Fibroblast of mammary gland (primary cell): Measurements from ENCODE around the gene TPST1.

ENCODE experiments used
- DNase-seq: peaks from one replicate; pipeline ENCODE4 v3.0.0-alpha.2; 2010; ENCODE audit warnings: low read depth
- H3K4me3 ChIP-seq: 2 replicates; pipeline ENCODE4 v1.5.1; 2011; ENCODE audit warnings: low read depth, mild to moderate bottlenecking, low read length, moderate library complexity; ENCODE audit not compliant: control insufficient read depth
- CTCF ChIP-seq: conservative IDR thresholded peaks from 2 replicates; pipeline ENCODE4 v1.5.1; 2011; ENCODE audit warnings: low read depth, low read length, inconsistent platforms; ENCODE audit not compliant: control insufficient read depth, insufficient read depth

Gene TPST1

GRCh38 chr7:66181329-66181728, 23.8 kb upstream of the TPST1 start:
- H3K4me3 ChIP-seq = no peak overlapping the region
- no peak for TF ChIP-seq CTCF
- DNase-seq = no peak

- no peak for TF ChIP-seq CTCF
- no peak overlapping the region for H3K4me3 ChIP-seq
- no peak for DNase-seq
Measured at GRCh38 chr7:66181845-66182244, 23.3 kb upstream of the TPST1 start.

- no peak for TF ChIP-seq CTCF
- H3K4me3 ChIP-seq = no peak overlapping the region
- DNase-seq = no peak
Measured at GRCh38 chr7:66182920-66183319, 22.2 kb upstream of the TPST1 start.

GRCh38 chr7:66183700-66184099, 21.4 kb upstream of the TPST1 start:
- peak; percentile 90 for DNase-seq
- TF ChIP-seq CTCF = no peak
- H3K4me3 ChIP-seq = no peak overlapping the region

- no peak overlapping the region for H3K4me3 ChIP-seq
- DNase-seq = no peak
- no peak for TF ChIP-seq CTCF
Measured at GRCh38 chr7:66185680-66186187, 19.4 kb upstream of the TPST1 start.

- no peak overlapping the region for H3K4me3 ChIP-seq
- TF ChIP-seq CTCF = no peak
- no peak for DNase-seq
Measured at GRCh38 chr7:66186991-66187390, 18.1 kb upstream of the TPST1 start.

- TF ChIP-seq CTCF = no peak
- peak; percentile 86 for DNase-seq
- no peak overlapping the region for H3K4me3 ChIP-seq
Measured at GRCh38 chr7:66187905-66188304, 17.2 kb upstream of the TPST1 start.
